IPS-15b (cell line): Measurements from ENCODE around the gene PLA2G12B.
"Not testable (repeated sequence)": the region's sequence is repeated elsewhere in the genome, so short reads cannot be mapped to it uniquely, and the experiment has no call there.

ENCODE experiments used
- H3K27me3 ChIP-seq: one replicate; pipeline ENCODE4 v1.6.1; 2013; ENCODE audit warnings: low read length; ENCODE audit not compliant: control insufficient read depth, insufficient read depth
- H3K36me3 ChIP-seq: one replicate; pipeline ENCODE4 v1.6.1; 2013; ENCODE audit warnings: low read length; ENCODE audit not compliant: control insufficient read depth, insufficient read depth
- H3K4me1 ChIP-seq: one replicate; pipeline ENCODE4 v1.6.1; 2013; ENCODE audit warnings: mild to moderate bottlenecking, low read length; ENCODE audit not compliant: control insufficient read depth, insufficient read depth
- H3K4me3 ChIP-seq: one replicate; pipeline ENCODE4 v1.5.1; 2013; ENCODE audit warnings: low read depth, low read length
- H3K9ac ChIP-seq: one replicate; pipeline ENCODE4 v1.6.1; 2013; ENCODE audit warnings: low read depth, mild to moderate bottlenecking, low read length
- H3K9me3 ChIP-seq: one replicate; pipeline ENCODE4 v1.6.1; 2013; ENCODE audit warnings: mild to moderate bottlenecking, low read length; ENCODE audit not compliant: control insufficient read depth, insufficient read depth

The PLA2G12B gene

DNA sequence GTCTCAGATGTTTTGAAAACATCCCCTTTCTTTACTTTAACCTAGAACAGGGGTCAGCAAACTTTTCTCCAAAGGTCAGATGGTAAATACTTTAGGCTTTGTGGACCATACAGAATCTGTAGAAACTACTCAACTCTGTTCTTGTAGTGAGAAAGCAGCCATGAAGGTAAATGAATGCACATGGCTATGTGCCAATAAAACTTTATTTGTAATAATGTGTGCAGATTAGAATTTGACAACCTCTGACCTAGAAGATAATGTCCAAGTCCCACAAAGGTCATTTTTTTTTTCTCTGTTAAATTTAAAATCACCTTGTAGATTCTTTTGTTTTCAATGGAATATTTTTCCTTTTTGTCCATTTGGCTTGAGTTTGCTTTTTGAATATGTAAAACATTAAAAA, 43.9 kb downstream of the PLA2G12B start:
- H3K9ac ChIP-seq: no peak overlapping the region
- H3K4me3 ChIP-seq: no peak overlapping the region
- H3K36me3 ChIP-seq: no peaks in the 10 kb centered on the region
- H3K9me3 ChIP-seq: no peaks in the 10 kb centered on the region
- H3K27me3 ChIP-seq: no peaks in the 10 kb centered on the region
- no peaks in the 10 kb centered on the region for H3K4me1 ChIP-seq

GRCh38 chr10:72906446-72906845, 48.2 kb downstream of the PLA2G12B start:
- no peaks in the 10 kb centered on the region for H3K36me3 ChIP-seq

DNA sequence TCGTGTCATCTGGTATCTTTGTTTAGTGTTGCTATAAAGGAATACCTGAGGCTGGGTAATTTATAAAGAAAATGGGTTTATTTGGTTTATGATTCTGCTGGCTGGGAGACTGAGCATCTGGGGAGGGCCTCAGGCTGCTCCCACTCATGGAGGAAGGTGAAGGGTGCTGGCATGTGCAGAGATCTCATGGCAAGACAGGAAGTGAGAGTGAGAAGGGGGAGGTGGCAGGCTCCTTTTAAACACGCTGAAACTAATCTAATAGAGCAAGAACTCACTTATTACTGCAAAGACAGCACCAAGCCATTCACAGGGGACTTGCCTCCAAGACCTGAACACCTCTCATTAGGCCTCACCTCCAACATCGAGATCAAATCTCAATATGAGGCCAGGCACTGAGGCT, 49.8 kb downstream of the PLA2G12B start:
- Histone ChIP-seq H3K27me3 (no peaks in the 10 kb centered on the region), H3K9me3 (no peaks in the 10 kb centered on the region), H3K9ac (no peak overlapping the region), H3K4me1 (no peaks in the 10 kb centered on the region), H3K36me3 (no peaks in the 10 kb centered on the region), H3K4me3 (no peak overlapping the region)

More at GRCh38 chr10:72906446-72906845, 48.2 kb downstream of the PLA2G12B start:
- Histone ChIP-seq H3K9me3 (no peaks in the 10 kb centered on the region), H3K4me1 (no peaks in the 10 kb centered on the region), H3K4me3 (no peak overlapping the region), H3K9ac (no peak overlapping the region), H3K27me3 (no peaks in the 10 kb centered on the region)

GRCh38 chr10:72903941-72904446, 50.6 kb downstream of the PLA2G12B start:
- not testable (repeated sequence) for H3K9ac ChIP-seq, H3K27me3 ChIP-seq, H3K36me3 ChIP-seq, H3K4me1 ChIP-seq, H3K4me3 ChIP-seq, H3K9me3 ChIP-seq

DNA sequence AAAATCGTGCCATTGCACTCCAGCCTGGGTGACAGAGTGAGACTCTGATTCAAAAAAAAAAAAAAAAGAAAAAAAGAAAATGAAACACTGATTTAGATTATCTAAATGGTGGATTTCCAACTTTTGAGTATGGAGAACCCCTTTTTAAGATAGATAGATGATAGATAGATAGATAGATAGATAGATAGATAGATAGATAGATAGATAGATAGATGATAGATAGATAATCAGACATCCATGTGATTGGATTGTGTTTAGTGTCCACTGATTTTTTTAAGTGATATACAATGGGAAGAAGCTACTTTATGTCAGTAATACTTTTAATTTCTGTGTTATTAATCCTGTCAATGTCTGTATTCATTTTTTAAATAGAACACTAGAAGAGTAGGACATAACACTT, 55.1 kb downstream of the PLA2G12B start:
- Histone ChIP-seq H3K27me3 (no peaks in the 10 kb centered on the region), H3K4me3 (no peak overlapping the region), H3K4me1 (no peaks in the 10 kb centered on the region), H3K9ac (no peak overlapping the region), H3K36me3 (no peaks in the 10 kb centered on the region), H3K9me3 (no peaks in the 10 kb centered on the region)

GRCh38 chr10:72898616-72899015, 56.0 kb downstream of the PLA2G12B start:
- H3K9ac ChIP-seq: no peak overlapping the region
- H3K4me3 ChIP-seq: no peak overlapping the region
- H3K9me3 ChIP-seq: no peaks in the 10 kb centered on the region
- no peaks in the 10 kb centered on the region for H3K27me3 ChIP-seq
- H3K4me1 ChIP-seq: no peaks in the 10 kb centered on the region
- H3K36me3 ChIP-seq: no peaks in the 10 kb centered on the region

- Histone ChIP-seq H3K27me3 (no peaks in the 10 kb centered on the region), H3K4me3 (no peak overlapping the region), H3K36me3 (no peaks in the 10 kb centered on the region), H3K9me3 (no peaks in the 10 kb centered on the region), H3K4me1 (no peaks in the 10 kb centered on the region), H3K9ac (no peak overlapping the region)
Measured at GRCh38 chr10:72895236-72895850, 59.3 kb downstream of the PLA2G12B start.

DNA sequence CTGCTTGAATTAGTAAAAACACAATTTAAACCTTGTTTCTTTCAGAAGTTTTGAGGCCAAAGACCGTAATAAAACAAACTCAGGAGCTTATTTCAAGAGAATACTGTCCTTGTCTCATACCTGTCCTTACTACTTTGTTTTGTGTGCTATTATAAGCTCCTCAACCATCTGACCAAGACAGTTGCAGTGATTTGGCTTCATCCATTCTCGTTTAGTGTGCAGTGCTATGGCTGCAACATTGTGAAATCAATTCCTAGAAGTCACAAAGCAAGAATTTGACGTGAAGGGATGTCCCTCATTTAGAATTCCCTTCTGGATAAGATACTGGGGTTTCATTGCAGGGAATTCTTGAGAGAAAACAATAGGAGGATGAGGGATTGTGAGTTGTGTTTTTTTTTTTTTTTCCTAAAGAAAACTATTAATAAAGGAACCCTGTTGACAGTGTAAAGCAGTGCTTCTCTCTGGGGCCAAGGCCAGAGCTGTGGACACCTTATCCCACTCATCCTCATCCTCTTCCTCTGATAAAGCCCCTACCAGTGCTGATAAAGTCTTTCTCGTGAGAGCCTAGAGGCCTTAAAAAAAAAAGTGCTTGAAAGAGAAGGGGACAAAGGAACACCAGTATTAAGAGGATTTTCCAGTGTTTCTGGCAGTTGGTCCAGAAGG, 61.3 kb downstream of the PLA2G12B start, which contains the start of gene OIT3:
Gene OIT3, plus strand, starts transcription at position 604 of the 663 bp plus-strand sequence. CDS start 60 bp downstream, outside the sequence.
- no peak within 1 kb of the TSS for H3K4me3 ChIP-seq
- H3K9me3 ChIP-seq: no peaks in the 10 kb centered on the region
- no peaks in the 10 kb centered on the region for H3K4me1 ChIP-seq
- no peak within 1 kb of the TSS for H3K9ac ChIP-seq
- H3K36me3 ChIP-seq: peaks cover 2% of the 10 kb centered on the region
- H3K27me3 ChIP-seq: no peaks in the 10 kb centered on the region

DNA sequence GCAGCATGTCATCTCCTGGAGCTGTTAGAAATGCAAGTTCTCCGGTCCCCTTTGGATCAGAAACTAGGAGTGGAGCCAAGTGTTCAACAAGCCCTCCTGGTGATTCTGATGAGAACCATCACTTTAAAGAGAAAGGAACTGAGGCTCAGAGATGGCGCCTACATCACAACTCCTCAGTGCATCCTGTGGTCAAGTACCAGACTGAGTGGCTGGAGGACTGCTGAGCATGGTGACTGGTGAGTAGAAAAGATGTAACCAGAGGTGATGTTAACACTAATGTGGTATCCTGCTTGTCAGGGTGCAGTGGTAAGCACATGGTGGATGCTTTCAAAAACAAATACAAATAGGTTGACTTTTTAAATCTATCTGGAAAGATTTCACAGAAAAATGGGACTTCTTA, 64.5 kb downstream of the PLA2G12B start:
- no peaks in the 10 kb centered on the region for H3K27me3 ChIP-seq
- no peak overlapping the region for H3K9ac ChIP-seq
- H3K9me3 ChIP-seq: no peaks in the 10 kb centered on the region
- H3K4me3 ChIP-seq: no peak overlapping the region
- peaks cover 2% of the 10 kb centered on the region for H3K36me3 ChIP-seq
- H3K4me1 ChIP-seq: peaks cover 25% of the 10 kb centered on the region

DNA sequence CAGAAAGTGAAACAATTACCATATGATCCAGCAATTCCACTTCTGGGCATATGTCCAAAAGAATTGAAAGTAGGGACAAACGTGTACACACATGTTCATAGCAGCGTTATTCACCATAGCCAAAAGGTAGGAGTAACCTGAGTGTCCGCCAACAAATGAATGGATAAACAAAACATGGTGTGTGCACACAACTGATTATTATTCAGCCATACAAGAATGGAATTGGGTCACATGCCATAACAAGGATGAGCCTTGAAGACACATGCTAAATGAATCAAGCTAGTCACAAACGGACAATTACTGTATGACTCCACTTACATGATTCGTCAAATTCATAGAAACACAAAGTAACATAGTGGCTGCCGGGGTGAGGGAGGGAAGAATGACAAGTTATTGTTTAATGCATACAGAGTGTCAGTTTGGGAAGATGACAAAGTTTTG, 65.2 kb downstream of the PLA2G12B start:
- no peaks in the 10 kb centered on the region for H3K9me3 ChIP-seq
- peaks cover 25% of the 10 kb centered on the region for H3K4me1 ChIP-seq
- H3K27me3 ChIP-seq: no peaks in the 10 kb centered on the region
- no peak overlapping the region for H3K4me3 ChIP-seq
- no peak overlapping the region for H3K9ac ChIP-seq
- H3K36me3 ChIP-seq: peaks cover 2% of the 10 kb centered on the region

GRCh38 chr10:72888151-72888638, 66.4 kb downstream of the PLA2G12B start:
- Histone ChIP-seq H3K9me3 (no peaks in the 10 kb centered on the region), H3K27me3 (no peaks in the 10 kb centered on the region), H3K4me1 (peaks cover 25% of the 10 kb centered on the region), H3K9ac (no peak overlapping the region), H3K4me3 (no peak overlapping the region), H3K36me3 (peaks cover 2% of the 10 kb centered on the region)

DNA sequence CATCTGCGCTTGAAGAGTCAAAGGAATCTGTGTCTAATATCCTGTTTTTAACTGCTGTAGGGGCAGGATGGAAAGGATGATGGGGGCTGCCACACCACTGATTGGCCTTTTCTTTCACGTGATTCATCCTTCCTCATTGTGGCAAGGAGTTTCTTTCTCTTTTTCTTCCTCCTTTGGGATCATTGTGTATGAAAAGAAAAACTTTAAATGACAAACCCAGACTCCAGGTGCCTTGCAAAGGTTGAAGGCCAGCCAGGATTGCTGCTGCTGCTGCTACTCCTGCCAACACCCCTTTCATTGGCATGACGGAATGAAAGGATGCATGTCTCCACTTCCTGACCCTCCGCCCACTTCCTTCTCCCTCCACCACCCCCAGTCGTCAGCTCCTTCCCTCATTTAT, 67.6 kb downstream of the PLA2G12B start:
- Histone ChIP-seq H3K4me3 (no peak overlapping the region), H3K36me3 (peaks cover 2% of the 10 kb centered on the region), H3K9me3 (no peaks in the 10 kb centered on the region), H3K4me1 (peaks cover 25% of the 10 kb centered on the region), H3K9ac (no peak overlapping the region), H3K27me3 (no peaks in the 10 kb centered on the region)
